Stimulated activated CD4-positive, alpha-beta T cell treated with anti-CD3 and anti-CD28 coated beads, Interleukin-2, amount 100 ng/mL, for 48 hours (primary cell): Measurements from ENCODE around the gene GABRR1.
A peak's percentile ranks its signal among the peaks of the same experiment; 100 is the strongest.
"Not testable (repeated sequence)": the region's sequence is repeated elsewhere in the genome, so short reads cannot be mapped to it uniquely, and the experiment has no call there.

ENCODE experiments used
- DNase-seq, 2 donors: peaks; one replicate each; pipeline ENCODE4 v3.0.0-alpha.2; 2020

GABRR1 gene

GRCh38 chr6:89217299-89217910 is at the start of gene GABRR1:
Gene GABRR1 (minus strand): TSS chr6:89217358. CDS start chr6:89217322, 36 bp downstream.
- DNase-seq, result no peak

- DNase-seq, result no peak
These were observed 47.1 kb upstream of the GABRR1 start for GRCh38 chr6:89264296-89264695.

GRCh38 chr6:89260832-89261231 is 43.7 kb upstream of the GABRR1 start:
- DNase-seq, result no peak

- DNase-seq, result no peak
These were observed 43.2 kb upstream of the GABRR1 start for GRCh38 chr6:89260310-89260709.

- no peak for DNase-seq
These were observed 41.8 kb upstream of the GABRR1 start for GRCh38 chr6:89258912-89259311.

- DNase-seq, result no peak
These were observed 40.6 kb upstream of the GABRR1 start for GRCh38 chr6:89257781-89258180.

- no peak for DNase-seq
These were observed 40.2 kb upstream of the GABRR1 start for GRCh38 chr6:89257346-89257745.

GRCh38 chr6:89255417-89255816 is 38.3 kb upstream of the GABRR1 start:
- DNase-seq, result no peak

GRCh38 chr6:89254569-89254968 is 37.4 kb upstream of the GABRR1 start:
- DNase-seq, result no peak

- DNase-seq, result no peak
These were observed 35.7 kb upstream of the GABRR1 start for GRCh38 chr6:89252907-89253306.

GRCh38 chr6:89251976-89252375 is 34.8 kb upstream of the GABRR1 start:
- DNase-seq, result no peak

- no peak for DNase-seq
These were observed 34.0 kb upstream of the GABRR1 start for GRCh38 chr6:89251170-89251569.

GRCh38 chr6:89250239-89250638 is 33.1 kb upstream of the GABRR1 start:
- DNase-seq, result no peak

- DNase-seq, result no peak
These were observed 27.3 kb upstream of the GABRR1 start for GRCh38 chr6:89244241-89244985.

- no peak for DNase-seq
These were observed 26.1 kb upstream of the GABRR1 start for GRCh38 chr6:89243331-89243629.

- DNase-seq, result no peak
These were observed 25.6 kb upstream of the GABRR1 start for GRCh38 chr6:89242574-89243330.

- DNase-seq, result peak; percentile 12 to 20
These were observed 22.2 kb upstream of the GABRR1 start for GRCh38 chr6:89239338-89239737.

- DNase-seq, result no peak
These were observed 20.0 kb upstream of the GABRR1 start for GRCh38 chr6:89237158-89237557.

GRCh38 chr6:89233605-89234004 is 16.4 kb upstream of the GABRR1 start:
- DNase-seq, result not testable (repeated sequence)

- DNase-seq, result no peak
These were observed 5.5 kb upstream of the GABRR1 start for GRCh38 chr6:89222712-89223039.

GRCh38 chr6:89221971-89222711 is 5.0 kb upstream of the GABRR1 start:
- DNase-seq, result no peak

- DNase-seq, result no peak
These were observed 4.0 kb upstream of the GABRR1 start for GRCh38 chr6:89221129-89221528.

- DNase-seq, result no peak
These were observed 747 bp downstream of the GABRR1 start for GRCh38 chr6:89216411-89216810.

- DNase-seq, result no peak
These were observed 1.8 kb downstream of the GABRR1 start for GRCh38 chr6:89215391-89215790.
